Fibroblast of the aortic adventitia (primary cell): ENCODE measurements around the gene DERA. TPM values are rescaled to one million over a fixed set of nuclear protein-coding genes. Genes with fewer than 3 reads are reported as not detected.

ENCODE experiments used
- DNase-seq: peaks from one replicate; pipeline ENCODE4 v3.0.0-alpha.2; 2010; ENCODE audit warnings: low read depth
- H3K4me3 ChIP-seq: 2 replicates; pipeline ENCODE4 v1.5.1; 2011; ENCODE audit warnings: low read depth, mild to moderate bottlenecking, control low read depth, low read length, moderate library complexity
- CTCF ChIP-seq: IDR thresholded peaks from 2 replicates; pipeline ENCODE4 v1.5.1; 2011; ENCODE audit warnings: mild to moderate bottlenecking, low read length, control low read depth, inconsistent platforms; ENCODE audit not compliant: insufficient read depth
- total RNA-seq: library from RNA; depleted of rRNA; stranded (reverse); fragments of >200 nt; gene quantifications from 2 replicates; pipeline ENCODE4 v1.2.3, GENCODE V29; 2012; ENCODE audit warnings: low replicate concordance

Gene DERA
- total RNA-seq, 1 donor = 72.2 TPM

GRCh38 chr12:16019136-16019535 is 108.0 kb downstream of the DERA start:
- TF ChIP-seq CTCF = no peak
- no peak overlapping the region for H3K4me3 ChIP-seq
- peak; percentile 4 for DNase-seq

- DNase-seq = no peak
- no peak overlapping the region for H3K4me3 ChIP-seq
- TF ChIP-seq CTCF = no peak
These were observed 108.9 kb downstream of the DERA start for GRCh38 chr12:16020031-16020430.

GRCh38 chr12:16021026-16021425 is 109.9 kb downstream of the DERA start:
- DNase-seq = no peak
- no peak overlapping the region for H3K4me3 ChIP-seq
- no peak for TF ChIP-seq CTCF

- TF ChIP-seq CTCF = no peak
- no peak overlapping the region for H3K4me3 ChIP-seq
- no peak for DNase-seq
These were observed 110.5 kb downstream of the DERA start for GRCh38 chr12:16021676-16022075.

GRCh38 chr12:16027002-16027401 is 115.9 kb downstream of the DERA start:
- no peak for TF ChIP-seq CTCF

GRCh38 chr12:16030744-16031143 is 119.6 kb downstream of the DERA start:
- H3K4me3 ChIP-seq = no peak overlapping the region
- DNase-seq = no peak
- TF ChIP-seq CTCF = no peak

More at GRCh38 chr12:16027002-16027401, 115.9 kb downstream of the DERA start:
- peak; percentile 84 for DNase-seq
- H3K4me3 ChIP-seq = no peak overlapping the region

GRCh38 chr12:16034136-16034817 is 123.1 kb downstream of the DERA start:
- H3K4me3 ChIP-seq = no peak overlapping the region
- DNase-seq = no peak
- no peak for TF ChIP-seq CTCF
